Measurements from ENCODE around the gene ERN2. TPM values are rescaled to one million over a fixed set of nuclear protein-coding genes. Genes with fewer than 3 reads are reported as not detected.
A peak's percentile ranks its signal among the peaks of the same experiment; 100 is the strongest.

Gene ERN2
- total and polyA plus RNA-seq, 2 of the 13 experiments (the other 11 are each of a cell fraction or from before 2014, with no cell fraction given), result 2.2 to 3.5 TPM

DNA sequence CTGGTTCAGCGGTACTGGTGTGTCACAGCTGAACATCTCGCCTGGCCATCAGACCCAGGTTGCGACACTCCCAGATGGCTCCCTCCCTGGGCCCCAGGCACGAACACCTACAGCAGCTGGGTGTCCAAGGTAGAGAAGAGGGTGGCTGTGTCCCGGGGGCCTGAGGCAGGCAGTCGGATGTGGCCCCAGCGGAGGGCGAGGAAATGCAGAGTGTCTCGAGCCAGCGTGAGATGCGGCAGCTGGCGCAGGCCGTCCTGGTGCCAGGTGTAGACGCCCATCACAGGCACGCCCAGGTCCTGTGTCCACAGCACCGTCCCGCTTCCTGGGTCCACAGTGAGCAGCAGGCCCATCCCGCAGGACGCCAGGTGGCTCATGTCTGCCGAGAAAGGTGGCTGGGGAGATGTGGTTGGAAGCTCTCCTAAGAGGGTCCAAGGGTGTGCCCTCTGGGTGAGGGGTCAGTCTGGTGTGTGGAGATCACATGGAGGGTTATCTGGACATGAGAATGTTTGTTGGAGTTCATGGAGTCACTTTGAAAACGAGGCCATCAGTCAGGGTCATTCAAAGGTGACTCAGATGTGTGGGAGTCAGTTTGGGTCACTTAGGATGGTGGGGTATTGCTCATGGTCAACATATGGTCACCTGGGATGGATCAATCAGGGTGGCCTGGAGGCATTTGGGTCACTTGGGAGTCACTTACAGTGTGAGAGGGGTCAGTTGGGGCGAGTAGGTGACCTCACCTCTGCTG is 8.1 kb downstream of the ERN2 start (continued):
- peak; percentile 62; the same call in 1 of the 2 replicates for TF ChIP-seq PAXIP1 (CRISPR knock-in tag; conservative IDR thresholded peaks at IDR 0.05)
- 0 out of 2 replicates have a peak, but pooled peaks have one; percentile 36 for TF ChIP-seq ZNF761 (CRISPR knock-in tag; conservative IDR thresholded peaks at IDR 0.05)
- TF ChIP-seq, protein P1, sequence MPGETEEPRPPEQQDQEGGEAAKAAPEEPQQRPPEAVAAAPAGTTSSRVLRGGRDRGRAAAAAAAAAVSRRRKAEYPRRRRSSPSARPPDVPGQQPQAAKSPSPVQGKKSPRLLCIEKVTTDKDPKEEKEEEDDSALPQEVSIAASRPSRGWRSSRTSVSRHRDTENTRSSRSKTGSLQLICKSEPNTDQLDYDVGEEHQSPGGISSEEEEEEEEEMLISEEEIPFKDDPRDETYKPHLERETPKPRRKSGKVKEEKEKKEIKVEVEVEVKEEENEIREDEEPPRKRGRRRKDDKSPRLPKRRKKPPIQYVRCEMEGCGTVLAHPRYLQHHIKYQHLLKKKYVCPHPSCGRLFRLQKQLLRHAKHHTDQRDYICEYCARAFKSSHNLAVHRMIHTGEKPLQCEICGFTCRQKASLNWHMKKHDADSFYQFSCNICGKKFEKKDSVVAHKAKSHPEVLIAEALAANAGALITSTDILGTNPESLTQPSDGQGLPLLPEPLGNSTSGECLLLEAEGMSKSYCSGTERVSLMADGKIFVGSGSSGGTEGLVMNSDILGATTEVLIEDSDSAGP (CRISPR knock-in tag; IDR thresholded peaks at IDR 0.05; ENCODE audit: borderline replicate concordance), result peak; percentile 47; the same call in 1 of the 2 replicates
- TF ChIP-seq, protein P2, sequence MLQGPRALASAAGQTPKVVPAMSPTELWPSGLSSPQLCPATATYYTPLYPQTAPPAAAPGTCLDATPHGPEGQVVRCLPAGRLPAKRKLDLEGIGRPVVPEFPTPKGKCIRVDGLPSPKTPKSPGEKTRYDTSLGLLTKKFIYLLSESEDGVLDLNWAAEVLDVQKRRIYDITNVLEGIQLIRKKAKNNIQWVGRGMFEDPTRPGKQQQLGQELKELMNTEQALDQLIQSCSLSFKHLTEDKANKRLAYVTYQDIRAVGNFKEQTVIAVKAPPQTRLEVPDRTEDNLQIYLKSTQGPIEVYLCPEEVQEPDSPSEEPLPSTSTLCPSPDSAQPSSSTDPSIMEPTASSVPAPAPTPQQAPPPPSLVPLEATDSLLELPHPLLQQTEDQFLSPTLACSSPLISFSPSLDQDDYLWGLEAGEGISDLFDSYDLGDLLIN (CRISPR knock-in tag; IDR thresholded peaks at IDR 0.05; ENCODE audit: borderline replicate concordance), result no peak
- TF ChIP-seq FLYWCH1 (CRISPR knock-in tag; IDR thresholded peaks at IDR 0.05), result no peak
- TF ChIP-seq KLF12 (CRISPR knock-in tag; IDR thresholded peaks at IDR 0.05; ENCODE audit: borderline replicate concordance), result no peak
- TF ChIP-seq ZNF619 (CRISPR knock-in tag; IDR thresholded peaks at IDR 0.05), result no peak
- no peak for TF ChIP-seq ZNF124 (CRISPR knock-in tag; IDR thresholded peaks at IDR 0.05)
- TF ChIP-seq ARID4A (CRISPR knock-in tag; IDR thresholded peaks at IDR 0.05; ENCODE audit: borderline replicate concordance), result 0 out of 2 replicates have a peak, but pooled peaks have one; percentile 25
- TF ChIP-seq SMAD1 (CRISPR knock-in tag; IDR thresholded peaks at IDR 0.05; ENCODE audit: borderline replicate concordance, low read depth), result no peak
- peak; percentile 40; the same call in 1 of the 2 replicates for TF ChIP-seq TFAP4 (IDR thresholded peaks at IDR 0.05; ENCODE audit: borderline replicate concordance, low read depth)
- TF ChIP-seq, protein P3, sequence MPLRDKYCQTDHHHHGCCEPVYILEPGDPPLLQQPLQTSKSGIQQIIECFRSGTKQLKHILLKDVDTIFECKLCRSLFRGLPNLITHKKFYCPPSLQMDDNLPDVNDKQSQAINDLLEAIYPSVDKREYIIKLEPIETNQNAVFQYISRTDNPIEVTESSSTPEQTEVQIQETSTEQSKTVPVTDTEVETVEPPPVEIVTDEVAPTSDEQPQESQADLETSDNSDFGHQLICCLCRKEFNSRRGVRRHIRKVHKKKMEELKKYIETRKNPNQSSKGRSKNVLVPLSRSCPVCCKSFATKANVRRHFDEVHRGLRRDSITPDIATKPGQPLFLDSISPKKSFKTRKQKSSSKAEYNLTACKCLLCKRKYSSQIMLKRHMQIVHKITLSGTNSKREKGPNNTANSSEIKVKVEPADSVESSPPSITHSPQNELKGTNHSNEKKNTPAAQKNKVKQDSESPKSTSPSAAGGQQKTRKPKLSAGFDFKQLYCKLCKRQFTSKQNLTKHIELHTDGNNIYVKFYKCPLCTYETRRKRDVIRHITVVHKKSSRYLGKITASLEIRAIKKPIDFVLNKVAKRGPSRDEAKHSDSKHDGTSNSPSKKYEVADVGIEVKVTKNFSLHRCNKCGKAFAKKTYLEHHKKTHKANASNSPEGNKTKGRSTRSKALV (CRISPR knock-in tag; IDR thresholded peaks at IDR 0.05), result no peak

All from HepG2 (cell line).